Activated CD8-positive, alpha-beta T cell treated with anti-CD3 and anti-CD28 coated beads for 36 hours (primary cell): ENCODE measurements around the gene TAGLN2. TPM values are rescaled to one million over a fixed set of nuclear protein-coding genes. Genes with fewer than 3 reads are reported as not detected.

Experiments
- ATAC-seq: fragments of 200-7000 bp; cut with Tn5 transposase; one replicate; pipeline ENCODE4 v1.10.0; 2021; ENCODE audit warnings: mild to moderate bottlenecking, moderate library complexity
- CTCF ChIA-PET: fragments of 350-600 bp; sonication (Branson Sonifier 250); formaldehyde crosslinking; loops from one replicate; lab custom pipeline; 2021; ENCODE audit warnings: antibody characterized with exemption; lab: Charles Lee
- POLR2A ChIA-PET: fragments of 350-600 bp; sonication (Branson Sonifier 250); formaldehyde crosslinking; loops from one replicate; lab custom pipeline; 2021; ENCODE audit warnings: antibody characterized with exemption; lab: Charles Lee
- DNase-seq: peaks from one replicate; pipeline ENCODE4 v3.0.0-alpha.2; 2020
- H3K27ac Mint-ChIP-seq: one replicate; pipeline ENCODE4 v1.8.0; 2021; ENCODE audit warnings: mild to moderate bottlenecking, mixed read lengths
- H3K27me3 Mint-ChIP-seq: one replicate; pipeline ENCODE4 v1.8.0; 2021; ENCODE audit warnings: mixed read lengths
- H3K36me3 Mint-ChIP-seq: one replicate; pipeline ENCODE4 v1.8.0; 2021; ENCODE audit warnings: low read depth, mixed read lengths
- H3K4me1 Mint-ChIP-seq: one replicate; pipeline ENCODE4 v1.8.0; 2021; ENCODE audit warnings: low read depth, mixed read lengths
- H3K4me3 Mint-ChIP-seq: one replicate; pipeline ENCODE4 v1.8.0; 2021; ENCODE audit warnings: mild to moderate bottlenecking, moderate library complexity, mixed read lengths
- H3K9me3 Mint-ChIP-seq: one replicate; pipeline ENCODE4 v1.8.0; 2021; ENCODE audit warnings: mixed read lengths
- intact Hi-C: fragments of 100-400 bp; cut with micrococcal nuclease; formaldehyde crosslinking; loops from one replicate; pipeline ENCODE4 v1.10.0; 2022
- total RNA-seq, 2 experiments: library from RNA; stranded (reverse); gene quantifications; one replicate each; pipeline ENCODE4 v1.2.3, GENCODE V29; 2021
- TF ChIP-seq, protein P1 (sequence below): fragments of 200-600 bp; IDR thresholded peaks from one replicate; pipeline ENCODE4 v1.8.0; 2022; ENCODE audit warnings: antibody characterized with exemption, mild to moderate bottlenecking

The TAGLN2 gene
- total RNA-seq, 2 experiments from 2014 or later = 475 to 482 TPM

DNA sequence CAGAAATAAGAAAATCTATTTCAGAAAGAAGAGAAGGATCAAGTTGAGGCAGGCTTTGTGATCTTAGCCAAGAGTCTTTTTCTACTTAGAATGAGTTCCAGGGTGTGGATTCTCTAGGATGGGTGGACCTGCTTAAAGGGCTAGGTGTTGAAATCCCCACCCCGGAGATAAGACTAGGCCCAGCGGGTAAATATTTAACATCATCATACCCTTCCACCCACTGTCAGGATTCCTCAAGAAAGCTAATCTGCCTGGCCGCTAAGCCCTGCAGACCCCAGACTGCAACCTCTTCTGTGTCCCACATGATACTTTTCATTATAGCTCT, 14.3 kb upstream of the TAGLN2 start:
- Mint-ChIP-seq H3K36me3 (no peaks in the 10 kb centered on the region), H3K4me3 (no peak overlapping the region), H3K27me3 (peaks cover 16% of the 10 kb centered on the region), H3K9me3 (no peaks in the 10 kb centered on the region), H3K4me1 (peaks cover 3% of the 10 kb centered on the region), H3K27ac (no peak overlapping the region)
- POLR2A ChIA-PET = interaction anchor here (0.6 kb wide), 1 partner anchor 24 kb away, joined by 3 read pairs; no protein-coding TSS in a partner anchor
- CTCF ChIA-PET = interaction anchor here (1.0 to 21.5 kb wide), 8 partner anchors 47 to 148 kb away, joined by 3 to 374 read pairs (median 4); no protein-coding TSS in a partner anchor
- DNase-seq (no peak), ATAC-seq (no peak)
- TF ChIP-seq, protein P1, sequence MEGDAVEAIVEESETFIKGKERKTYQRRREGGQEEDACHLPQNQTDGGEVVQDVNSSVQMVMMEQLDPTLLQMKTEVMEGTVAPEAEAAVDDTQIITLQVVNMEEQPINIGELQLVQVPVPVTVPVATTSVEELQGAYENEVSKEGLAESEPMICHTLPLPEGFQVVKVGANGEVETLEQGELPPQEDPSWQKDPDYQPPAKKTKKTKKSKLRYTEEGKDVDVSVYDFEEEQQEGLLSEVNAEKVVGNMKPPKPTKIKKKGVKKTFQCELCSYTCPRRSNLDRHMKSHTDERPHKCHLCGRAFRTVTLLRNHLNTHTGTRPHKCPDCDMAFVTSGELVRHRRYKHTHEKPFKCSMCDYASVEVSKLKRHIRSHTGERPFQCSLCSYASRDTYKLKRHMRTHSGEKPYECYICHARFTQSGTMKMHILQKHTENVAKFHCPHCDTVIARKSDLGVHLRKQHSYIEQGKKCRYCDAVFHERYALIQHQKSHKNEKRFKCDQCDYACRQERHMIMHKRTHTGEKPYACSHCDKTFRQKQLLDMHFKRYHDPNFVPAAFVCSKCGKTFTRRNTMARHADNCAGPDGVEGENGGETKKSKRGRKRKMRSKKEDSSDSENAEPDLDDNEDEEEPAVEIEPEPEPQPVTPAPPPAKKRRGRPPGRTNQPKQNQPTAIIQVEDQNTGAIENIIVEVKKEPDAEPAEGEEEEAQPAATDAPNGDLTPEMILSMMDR = no peak
- intact Hi-C loops = loop anchor here (5.0 kb wide), 1 partner anchor 148 kb away; no protein-coding TSS in a partner anchor

DNA sequence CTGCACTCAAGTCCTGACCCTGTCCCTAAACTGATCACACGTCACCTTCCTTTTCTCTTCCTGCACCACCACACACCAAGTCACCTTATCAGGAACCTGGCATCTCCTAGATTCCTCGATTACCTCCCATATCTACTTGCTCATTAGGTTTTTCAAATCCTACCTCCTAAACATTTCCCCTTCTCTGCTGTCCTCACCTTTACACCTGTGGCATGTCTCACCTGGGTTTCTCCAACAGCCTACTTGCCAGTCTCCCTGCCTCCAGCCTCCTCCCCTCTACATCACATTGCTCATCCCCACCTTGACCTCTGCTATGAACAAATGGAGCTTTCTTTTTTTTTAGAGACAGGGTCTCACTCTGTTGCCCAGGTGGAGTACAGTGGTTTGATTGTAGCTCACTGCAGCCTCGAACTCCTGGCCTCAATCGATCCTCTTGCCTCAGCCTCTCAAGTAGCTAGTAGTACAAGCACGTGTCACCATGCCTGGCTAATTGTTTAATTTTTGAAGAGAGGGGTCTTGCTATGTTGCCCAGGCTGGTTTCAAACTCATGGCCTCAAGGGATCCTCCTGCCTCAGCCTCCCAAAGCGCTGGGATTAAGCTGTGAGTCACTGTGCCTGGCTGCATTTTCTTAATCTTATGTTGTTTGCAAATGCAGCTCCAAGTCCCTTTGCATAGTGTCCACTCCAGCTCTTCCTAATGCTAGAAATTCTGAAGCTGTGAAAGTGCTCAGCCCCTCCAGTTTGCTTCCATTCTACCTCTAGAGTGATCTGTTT, 13.8 kb upstream of the TAGLN2 start:
- no peak overlapping the region for H3K4me3 Mint-ChIP-seq
- peaks cover 3% of the 10 kb centered on the region for H3K4me1 Mint-ChIP-seq
- DNase-seq = no peak
- TF ChIP-seq, protein P1 = no peak
- no peak for ATAC-seq
- POLR2A ChIA-PET = interaction anchor here (1.0 kb wide), 1 partner anchor 162 kb away, joined by 3 read pairs; no protein-coding TSS in a partner anchor
- H3K36me3 Mint-ChIP-seq = no peaks in the 10 kb centered on the region
- H3K27me3 Mint-ChIP-seq = peaks cover 12% of the 10 kb centered on the region
- no peaks in the 10 kb centered on the region for H3K9me3 Mint-ChIP-seq
- CTCF ChIA-PET = interaction anchor here (1.0 to 21.5 kb wide), 10 partner anchors 14 to 148 kb away, joined by 3 to 374 read pairs (median 4); partner anchors contain the start of gene TAGLN2
- no peak overlapping the region for H3K27ac Mint-ChIP-seq
- intact Hi-C loops = loop anchor here (5.0 kb wide), 1 partner anchor 148 kb away; no protein-coding TSS in a partner anchor

DNA sequence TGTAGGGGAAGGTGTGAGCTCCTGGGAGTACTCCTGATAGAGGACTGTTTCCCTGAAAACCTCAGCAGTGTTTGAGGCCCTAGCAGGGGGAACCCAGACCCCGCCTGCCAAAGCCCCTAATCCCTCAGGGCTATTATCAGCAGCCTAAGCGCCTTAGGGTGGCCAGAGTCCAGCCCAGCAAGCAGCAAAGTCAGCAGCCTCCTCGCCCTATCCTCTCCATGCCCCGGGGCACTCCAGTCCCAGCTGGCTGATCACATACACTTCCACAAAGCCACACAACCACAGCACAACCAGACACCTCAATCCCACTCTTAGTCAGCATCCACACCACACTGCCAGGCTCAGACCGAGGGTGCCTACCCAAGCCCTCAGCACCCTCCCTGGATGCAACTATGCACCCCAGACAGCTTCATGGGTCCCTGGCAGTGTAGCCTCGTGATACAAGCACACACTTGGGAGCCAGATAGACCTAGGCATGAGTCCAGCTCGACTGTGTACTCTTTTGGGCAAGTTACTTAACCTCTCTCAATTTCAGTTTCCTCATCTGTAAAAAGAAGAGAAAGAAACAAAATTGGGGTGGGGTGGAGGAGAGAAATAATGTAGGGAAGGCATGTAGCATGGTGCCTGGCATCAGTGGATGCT, 13.0 kb upstream of the TAGLN2 start:
- POLR2A ChIA-PET = interaction anchor here (1.0 kb wide), 2 partner anchors 17 to 161 kb away, joined by 3 to 4 read pairs; no protein-coding TSS in a partner anchor
- Mint-ChIP-seq H3K27ac (no peak overlapping the region), H3K9me3 (no peaks in the 10 kb centered on the region), H3K4me1 (peaks cover 3% of the 10 kb centered on the region), H3K27me3 (peaks cover 7% of the 10 kb centered on the region), H3K36me3 (no peaks in the 10 kb centered on the region), H3K4me3 (no peak overlapping the region)
- TF ChIP-seq, protein P1 = no peak
- ATAC-seq = no peak
- intact Hi-C loops = loop anchor here (5.0 kb wide), 1 partner anchor 149 kb away; no protein-coding TSS in a partner anchor
- CTCF ChIA-PET = interaction anchor here (1.0 to 21.5 kb wide), 8 partner anchors 13 to 149 kb away, joined by 3 to 374 read pairs (median 4); partner anchors contain the start of gene TAGLN2
- DNase-seq = no peak

- ATAC-seq (no peak), DNase-seq (no peak)
- intact Hi-C loops = loop anchor here (2.0 to 5.0 kb wide), 2 partner anchors 70 to 150 kb away; no protein-coding TSS in a partner anchor
- H3K27me3 Mint-ChIP-seq = peaks cover 2% of the 10 kb centered on the region
- H3K9me3 Mint-ChIP-seq = no peaks in the 10 kb centered on the region
- H3K4me3 Mint-ChIP-seq = no peak overlapping the region
- H3K36me3 Mint-ChIP-seq = no peaks in the 10 kb centered on the region
- H3K27ac Mint-ChIP-seq = no peak overlapping the region
- TF ChIP-seq, protein P1 = no peak
- peaks cover 3% of the 10 kb centered on the region for H3K4me1 Mint-ChIP-seq
- CTCF ChIA-PET = interaction anchor here (0.9 to 21.5 kb wide), 10 partner anchors 9 to 141 kb away, joined by 3 to 374 read pairs (median 4); partner anchors contain the start of genes IGSF9 and TAGLN2
- POLR2A ChIA-PET = interaction anchor here (0.6 to 3.0 kb wide), 3 partner anchors 13 to 69 kb away, joined by 3 to 11 read pairs (median 4); partner anchors contain the start of gene TAGLN2
Measured at GRCh38 chr1:159937054-159937750, 11.9 kb upstream of the TAGLN2 start.
